Islet of Langerhans (tissue), 1 donor: ENCODE results near the gene MCM6.

ENCODE experiments used
- FAIRE-seq: peaks from one replicate; lab custom pipeline; 2011; peaks lifted over from hg19 to GRCh38; lab: Jason Lieb, UNC

Gene MCM6

GRCh38 chr2:135862718-135863117 is 13.5 kb downstream of the MCM6 start:
- no peak for FAIRE-seq

GRCh38 chr2:135853401-135853800 is 22.8 kb downstream of the MCM6 start:
- FAIRE-seq = no peak

- FAIRE-seq = no peak
Measured at GRCh38 chr2:135851858-135852257, 24.4 kb downstream of the MCM6 start.

GRCh38 chr2:135850892-135851668 is 25.2 kb downstream of the MCM6 start:
- FAIRE-seq = no peak

GRCh38 chr2:135849087-135849486 is 27.2 kb downstream of the MCM6 start:
- FAIRE-seq = no peak

GRCh38 chr2:135845997-135846396 is 30.2 kb downstream of the MCM6 start:
- FAIRE-seq = no peak

GRCh38 chr2:135845257-135845656 is 31.0 kb downstream of the MCM6 start:
- no peak for FAIRE-seq

GRCh38 chr2:135844301-135844895 is 31.8 kb downstream of the MCM6 start:
- FAIRE-seq = no peak

GRCh38 chr2:135843671-135844070 is 32.6 kb downstream of the MCM6 start:
- FAIRE-seq = no peak

GRCh38 chr2:135840601-135841000 is 35.6 kb downstream of the MCM6 start:
- FAIRE-seq = no peak

- FAIRE-seq = no peak
Measured at GRCh38 chr2:135839713-135840112, 36.5 kb downstream of the MCM6 start.

GRCh38 chr2:135838502-135838901 is 37.7 kb downstream of the MCM6 start:
- no peak for FAIRE-seq

GRCh38 chr2:135836596-135837270 is 39.5 kb downstream of the MCM6 start, which contains the start of gene LCT:
Gene LCT (minus strand): TSS chr2:135837184. CDS start chr2:135837169, 15 bp downstream.
- no peak for FAIRE-seq

GRCh38 chr2:135832891-135833290 is 43.4 kb downstream of the MCM6 start:
- no peak for FAIRE-seq

GRCh38 chr2:135831180-135831812 is 44.9 kb downstream of the MCM6 start:
- no peak for FAIRE-seq

- no peak for FAIRE-seq
Measured at GRCh38 chr2:135829378-135830135, 46.7 kb downstream of the MCM6 start.

GRCh38 chr2:135826544-135826943 is 49.7 kb downstream of the MCM6 start:
- no peak for FAIRE-seq

- no peak for FAIRE-seq
Measured at GRCh38 chr2:135825550-135826176, 50.6 kb downstream of the MCM6 start.

- FAIRE-seq = no peak
Measured at GRCh38 chr2:135825131-135825530, 51.1 kb downstream of the MCM6 start.

GRCh38 chr2:135822855-135823254 is 53.4 kb downstream of the MCM6 start:
- no peak for FAIRE-seq

- no peak for FAIRE-seq
Measured at GRCh38 chr2:135821190-135821589, 55.1 kb downstream of the MCM6 start.
